HG02623 (cell line): ENCODE results near the gene PKD1.

Experiments used
- ATAC-seq: cut with Tn5 transposase; IDR thresholded peaks from one replicate; pipeline ENCODE4 v1.9.1; 2021; ENCODE audit warnings: moderate library complexity; ENCODE audit not compliant: unreplicated experiment

Gene PKD1

DNA sequence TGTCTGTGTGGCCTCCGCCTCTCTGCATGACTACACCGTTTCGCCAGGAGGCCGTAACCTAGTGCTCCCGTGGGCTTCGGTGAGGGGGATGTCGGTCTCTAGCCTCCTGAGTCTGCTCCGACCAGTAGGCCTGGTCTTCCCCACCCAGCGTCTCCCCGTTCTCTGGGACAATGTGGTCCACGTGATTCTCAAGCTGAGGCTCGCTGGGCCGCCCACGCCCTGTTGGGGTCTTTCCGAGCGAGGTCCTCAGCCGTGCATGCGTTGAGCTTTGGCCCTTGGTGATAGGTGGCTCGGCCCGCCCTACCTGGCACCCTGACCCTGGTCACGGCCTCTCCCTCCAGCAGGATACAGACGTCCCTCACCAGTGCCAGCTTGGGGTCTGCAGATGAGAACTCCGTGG lies 57.0 kb downstream of the PKD1 start:
- no peak for ATAC-seq

- no peak for ATAC-seq
Measured at GRCh38 chr16:2078096-2078495, 57.6 kb downstream of the PKD1 start.

DNA sequence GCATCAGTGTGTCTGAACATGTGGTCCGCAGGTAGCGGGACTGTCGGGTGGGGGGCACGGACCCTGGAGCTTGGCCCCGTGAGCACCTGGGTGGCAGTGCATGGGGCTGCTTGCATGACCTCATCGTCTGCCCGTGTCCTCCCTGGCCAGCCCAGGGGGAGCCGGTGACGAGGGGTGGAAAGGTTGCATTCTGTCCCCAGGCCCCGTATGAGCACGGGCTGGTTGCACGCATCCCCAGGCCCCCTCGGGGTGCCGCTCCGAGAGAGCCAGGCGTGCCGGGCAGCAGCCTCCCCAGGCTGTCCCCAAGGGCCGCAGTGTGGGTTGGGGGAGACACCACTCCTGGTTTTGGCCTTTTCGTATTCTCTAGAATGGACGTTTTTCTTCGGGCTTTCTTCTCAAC lies 58.0 kb downstream of the PKD1 start:
- ATAC-seq = no peak

DNA sequence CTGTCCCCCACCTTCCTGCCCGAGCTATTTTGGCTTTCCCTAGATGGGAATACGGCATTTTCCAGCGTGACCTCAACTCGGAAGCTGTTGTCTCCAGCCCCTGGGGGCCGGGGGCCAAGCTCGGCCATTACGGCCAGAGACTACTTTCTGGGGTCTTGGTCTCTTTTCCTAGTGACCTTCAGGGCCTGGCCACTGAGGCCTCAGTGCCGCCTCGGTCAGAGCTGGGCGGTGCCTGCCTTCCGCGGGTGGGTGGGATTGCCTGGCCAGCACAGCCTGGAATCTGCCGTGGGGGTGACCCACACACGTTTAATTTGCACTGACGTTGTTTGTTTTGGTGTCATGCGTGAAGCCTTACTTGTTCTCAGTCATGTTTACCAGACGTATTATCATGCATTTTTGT lies 58.7 kb downstream of the PKD1 start:
- ATAC-seq = no peak

- no peak for ATAC-seq
Measured at GRCh38 chr16:2076072-2076865, 59.4 kb downstream of the PKD1 start.

GRCh38 chr16:2075631-2076030 lies 60.1 kb downstream of the PKD1 start:
- ATAC-seq = no peak

DNA sequence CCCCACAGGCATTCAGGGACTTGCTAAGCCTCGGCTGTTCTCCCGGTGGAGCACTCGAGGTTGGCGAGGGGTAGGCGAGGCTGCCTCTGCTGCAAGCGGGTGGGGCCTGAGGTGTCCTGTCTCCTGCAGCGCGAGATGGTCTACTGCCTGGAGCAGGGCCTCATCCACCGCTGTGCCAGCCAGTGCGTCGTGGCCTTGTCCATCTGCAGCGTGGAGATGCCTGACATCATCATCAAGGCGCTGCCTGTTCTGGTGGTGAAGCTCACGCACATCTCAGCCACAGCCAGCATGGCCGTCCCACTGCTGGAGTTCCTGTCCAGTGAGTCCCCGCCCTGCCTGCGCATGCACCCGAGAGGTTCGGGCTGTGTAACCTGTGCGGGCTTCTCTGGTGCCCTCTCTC lies 61.6 kb downstream of the PKD1 start:
- ATAC-seq = no peak

GRCh38 chr16:2072926-2073325 lies 62.8 kb downstream of the PKD1 start:
- ATAC-seq = no peak

DNA sequence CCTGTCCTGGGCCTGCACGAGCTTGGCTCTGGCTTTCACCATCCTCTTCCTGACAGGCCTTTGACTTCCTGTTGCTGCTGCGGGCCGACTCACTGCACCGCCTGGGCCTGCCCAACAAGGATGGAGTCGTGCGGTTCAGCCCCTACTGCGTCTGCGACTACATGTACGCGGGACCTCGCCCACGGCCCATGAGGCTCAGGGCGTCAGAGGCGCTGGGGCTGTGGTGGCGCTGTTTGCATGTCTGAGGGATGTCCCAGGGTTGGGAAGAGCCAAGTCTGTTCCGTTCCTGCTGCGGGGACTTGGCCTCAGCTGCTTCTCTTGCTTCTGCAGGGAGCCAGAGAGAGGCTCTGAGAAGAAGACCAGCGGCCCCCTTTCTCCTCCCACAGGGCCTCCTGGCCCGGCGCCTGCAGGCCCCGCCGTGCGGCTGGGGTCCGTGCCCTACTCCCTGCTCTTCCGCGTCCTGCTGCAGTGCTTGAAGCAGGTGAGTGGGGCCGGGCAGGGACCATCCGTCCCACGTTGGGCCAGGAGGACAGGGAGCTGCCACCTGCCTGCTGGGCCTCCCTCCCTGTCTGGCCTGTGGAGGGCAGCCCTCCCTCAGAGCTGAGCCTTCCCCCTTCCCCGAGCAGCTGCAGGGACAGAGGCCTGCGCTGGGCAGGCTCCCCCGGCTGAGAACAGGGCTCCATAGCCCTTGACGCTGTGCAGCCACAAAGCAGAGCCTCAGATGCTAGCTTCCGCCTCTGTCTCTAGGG lies 64.1 kb downstream of the PKD1 start:
- ATAC-seq = no peak

GRCh38 chr16:2070576-2071453 lies 64.9 kb downstream of the PKD1 start:
- ATAC-seq = no peak

DNA sequence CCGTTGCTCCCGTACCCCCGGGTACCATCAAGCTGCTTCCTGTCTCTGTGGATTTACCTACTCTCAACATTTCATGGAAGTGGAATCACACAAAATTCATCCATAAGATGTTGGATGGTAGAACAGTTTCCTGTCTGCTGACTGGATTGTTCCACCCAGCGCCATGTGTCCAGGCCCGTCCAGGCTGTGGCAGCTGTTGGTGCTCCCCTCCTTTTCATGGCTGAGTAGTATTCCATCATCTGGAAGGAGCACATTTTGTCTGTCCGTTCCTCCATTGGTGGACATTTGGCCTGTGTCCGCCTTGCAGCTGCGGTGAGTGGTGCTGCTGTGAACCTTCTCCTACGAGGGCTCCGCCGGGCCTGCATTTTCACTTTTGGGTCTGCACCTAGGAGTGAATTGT lies 69.6 kb downstream of the PKD1 start:
- no peak for ATAC-seq

DNA sequence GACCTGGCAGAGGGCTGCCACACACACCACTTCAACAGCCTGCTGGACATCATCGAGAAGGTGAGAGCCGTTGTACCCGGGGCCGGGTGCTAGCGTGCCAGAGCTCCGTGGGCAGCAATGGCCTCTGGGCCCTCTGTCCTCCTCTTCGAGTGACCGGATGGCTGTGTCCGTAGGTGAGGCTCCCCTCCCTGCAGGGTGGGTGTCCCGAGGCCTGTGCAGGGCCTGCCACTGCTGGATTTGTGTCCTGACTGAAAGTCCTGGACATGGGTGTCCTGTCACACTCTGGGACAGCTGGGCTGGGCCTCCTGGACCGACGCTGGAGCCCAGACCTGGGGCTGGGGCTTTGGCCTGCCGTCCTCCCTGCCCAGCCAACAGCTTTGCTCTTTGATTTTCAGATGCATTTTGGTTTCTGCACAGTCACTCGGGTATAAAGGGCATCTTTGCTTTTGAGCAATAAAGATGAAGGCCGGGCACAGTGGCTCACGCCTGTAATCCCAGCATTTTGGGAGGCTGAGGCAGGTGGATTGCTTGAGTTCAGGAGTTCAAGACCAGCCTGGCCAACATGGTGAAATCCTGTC lies 71.2 kb downstream of the PKD1 start:
- no peak for ATAC-seq

DNA sequence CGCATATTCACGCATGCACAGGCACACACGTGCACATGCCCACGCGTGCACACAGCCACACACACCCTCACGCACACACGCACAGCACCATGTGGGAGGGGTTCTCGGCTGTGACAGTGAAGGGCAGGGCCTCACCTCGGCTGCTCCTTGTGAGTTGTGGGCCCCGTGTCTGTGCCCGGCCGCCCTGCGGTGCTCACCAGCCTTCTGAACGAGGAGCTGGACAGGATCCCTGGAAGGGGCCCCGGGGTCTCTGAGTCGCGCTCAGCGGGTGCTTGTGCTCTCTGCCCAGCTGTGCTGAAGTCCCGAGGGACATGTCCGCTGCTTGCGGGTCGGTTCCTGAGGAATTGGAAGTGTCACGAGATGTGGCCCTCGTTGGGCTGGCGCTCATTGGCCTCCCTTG lies 71.8 kb downstream of the PKD1 start:
- no peak for ATAC-seq

DNA sequence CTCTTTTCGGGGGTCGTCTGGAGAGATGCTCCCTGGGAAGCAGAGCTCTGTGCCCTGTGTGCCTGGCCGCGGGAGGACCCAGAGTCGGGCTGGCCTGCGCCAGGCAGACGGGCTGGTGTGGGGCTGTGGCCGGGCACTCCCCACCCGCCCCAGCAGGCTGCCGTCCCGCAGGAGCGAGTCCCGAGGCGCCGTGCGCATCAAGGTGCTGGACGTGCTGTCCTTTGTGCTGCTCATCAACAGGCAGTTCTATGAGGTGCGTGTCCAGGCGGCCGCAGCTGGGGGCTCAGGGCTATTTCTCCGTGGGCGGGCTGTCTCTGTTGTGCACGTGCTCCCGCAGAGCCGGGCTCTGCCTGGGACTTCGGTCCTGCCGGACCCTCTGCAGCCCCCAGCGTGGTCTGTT lies 72.9 kb downstream of the PKD1 start:
- ATAC-seq = no peak

DNA sequence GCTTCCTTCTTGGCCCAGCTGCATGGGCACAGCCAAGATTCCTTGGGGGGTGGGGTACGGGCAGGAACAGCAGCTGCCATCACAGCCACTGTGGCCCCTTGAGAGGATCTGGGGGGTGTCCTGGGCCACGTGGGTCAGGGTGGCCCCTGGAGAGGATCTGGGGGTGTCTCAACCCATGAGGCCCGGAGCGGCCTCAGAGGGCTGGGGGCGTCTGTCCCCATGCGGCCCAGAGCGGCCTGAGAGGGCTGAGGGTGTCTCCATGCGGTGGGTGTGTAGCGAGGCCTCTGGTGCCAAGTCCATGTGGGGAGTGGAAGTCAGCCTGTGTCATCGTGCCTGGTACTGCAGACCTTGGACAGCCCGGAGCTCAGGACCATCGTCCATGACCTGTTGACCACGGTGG lies 74.2 kb downstream of the PKD1 start:
- ATAC-seq = no peak

GRCh38 chr16:2061023-2061422 lies 74.7 kb downstream of the PKD1 start:
- ATAC-seq = no peak

GRCh38 chr16:2060346-2060745 lies 75.4 kb downstream of the PKD1 start:
- ATAC-seq = no peak

DNA sequence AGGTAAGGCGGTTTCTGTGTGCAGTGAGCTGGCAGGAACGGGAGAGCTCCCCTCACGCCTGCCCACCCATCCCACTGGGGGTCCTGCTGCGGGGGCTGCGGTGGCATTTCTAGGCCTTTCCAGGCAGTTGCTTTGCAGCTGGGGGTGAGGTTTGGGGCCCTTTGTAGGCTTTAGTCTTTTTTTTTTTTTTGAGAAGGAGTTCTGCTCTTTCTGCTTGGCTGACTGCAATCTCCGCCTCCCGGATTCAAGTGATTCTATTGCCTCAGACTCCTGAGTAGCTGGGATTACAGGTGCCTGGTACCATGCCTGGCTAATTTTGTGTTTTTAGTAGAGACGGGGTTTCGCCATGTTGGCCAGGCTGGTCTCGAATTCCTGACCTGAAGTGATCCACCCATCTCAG lies 76.8 kb downstream of the PKD1 start:
- no peak for ATAC-seq

GRCh38 chr16:2058420-2058819 lies 77.3 kb downstream of the PKD1 start:
- no peak for ATAC-seq

- ATAC-seq = no peak
Measured at GRCh38 chr16:2057438-2057837, 78.3 kb downstream of the PKD1 start.
